ENCODE results near the gene SLC4A9.

SLC4A9 gene

GRCh38 chr5:140362875-140363630, 3.1 kb downstream of the SLC4A9 start:
- peak; percentile 83 for DNase-seq (ENCODE audit: low spot score)

DNA sequence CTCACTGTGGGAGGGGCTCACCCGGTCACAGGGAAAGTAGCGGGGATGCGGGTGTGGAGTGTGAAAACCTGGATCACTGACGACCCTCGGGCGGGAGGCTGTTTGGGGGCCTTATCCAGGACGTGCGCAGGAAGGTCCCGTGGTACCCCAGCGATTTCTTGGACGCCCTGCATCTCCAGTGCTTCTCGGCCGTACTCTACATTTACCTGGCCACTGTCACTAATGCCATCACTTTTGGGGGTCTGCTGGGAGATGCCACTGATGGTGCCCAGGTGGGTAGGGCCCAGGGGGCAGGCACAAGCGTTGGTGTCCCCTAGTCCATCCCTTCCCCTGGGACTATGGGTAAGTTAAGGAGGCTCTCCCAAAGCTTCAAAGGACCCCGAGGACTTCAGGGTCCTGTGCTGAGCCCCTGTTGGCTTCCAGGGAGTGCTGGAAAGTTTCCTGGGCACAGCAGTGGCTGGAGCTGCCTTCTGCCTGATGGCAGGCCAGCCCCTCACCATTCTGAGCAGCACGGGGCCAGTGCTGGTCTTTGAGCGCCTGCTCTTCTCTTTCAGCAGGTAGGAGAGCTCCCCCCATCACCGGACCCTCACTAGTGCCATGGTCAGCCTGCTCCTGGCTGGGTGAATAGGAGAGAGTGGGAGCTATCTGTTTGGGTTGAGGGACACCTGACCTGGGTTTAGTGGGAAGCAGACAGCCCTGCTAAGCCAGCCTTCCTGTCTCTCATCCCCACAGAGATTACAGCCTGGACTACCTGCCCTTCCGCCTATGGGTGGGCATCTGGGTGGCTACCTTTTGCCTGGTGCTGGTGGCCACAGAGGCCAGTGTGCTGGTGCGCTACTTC, 3.9 kb downstream of the SLC4A9 start:
- DNase-seq (ENCODE audit: low spot score) = no peak

DNA sequence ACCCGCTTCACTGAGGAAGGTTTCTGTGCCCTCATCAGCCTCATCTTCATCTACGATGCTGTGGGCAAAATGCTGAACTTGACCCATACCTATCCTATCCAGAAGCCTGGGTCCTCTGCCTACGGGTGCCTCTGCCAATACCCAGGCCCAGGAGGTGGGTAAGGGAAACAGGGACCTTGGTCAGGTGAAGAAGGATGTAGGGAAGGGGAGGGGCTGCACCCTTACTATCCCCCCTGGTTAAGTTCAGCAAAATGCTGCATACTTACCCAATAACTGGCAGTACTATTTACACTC, 4.4 kb downstream of the SLC4A9 start:
- DNase-seq (ENCODE audit: low spot score) = no peak

DNA sequence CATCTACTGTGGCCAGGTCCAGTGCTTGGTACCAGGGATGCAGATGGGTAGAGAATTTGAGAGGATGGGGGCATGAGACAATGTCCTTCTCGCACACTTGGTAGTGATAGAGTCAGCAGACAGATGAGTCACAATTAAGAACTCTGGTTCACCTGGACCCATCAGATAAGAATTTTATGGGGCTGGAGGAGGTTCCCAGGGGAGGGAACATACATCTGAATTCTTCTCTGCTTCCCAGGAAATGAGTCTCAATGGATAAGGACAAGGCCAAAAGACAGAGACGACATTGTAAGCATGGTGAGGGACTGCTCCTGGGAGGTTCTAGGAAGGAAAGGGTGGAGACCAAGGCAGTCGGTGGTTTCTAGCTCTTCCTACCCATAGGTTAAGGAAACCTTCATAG, 5.3 kb downstream of the SLC4A9 start:
- DNase-seq (ENCODE audit: low spot score) = no peak

GRCh38 chr5:140365941-140366340, 5.9 kb downstream of the SLC4A9 start:
- DNase-seq (ENCODE audit: low spot score) = no peak

DNA sequence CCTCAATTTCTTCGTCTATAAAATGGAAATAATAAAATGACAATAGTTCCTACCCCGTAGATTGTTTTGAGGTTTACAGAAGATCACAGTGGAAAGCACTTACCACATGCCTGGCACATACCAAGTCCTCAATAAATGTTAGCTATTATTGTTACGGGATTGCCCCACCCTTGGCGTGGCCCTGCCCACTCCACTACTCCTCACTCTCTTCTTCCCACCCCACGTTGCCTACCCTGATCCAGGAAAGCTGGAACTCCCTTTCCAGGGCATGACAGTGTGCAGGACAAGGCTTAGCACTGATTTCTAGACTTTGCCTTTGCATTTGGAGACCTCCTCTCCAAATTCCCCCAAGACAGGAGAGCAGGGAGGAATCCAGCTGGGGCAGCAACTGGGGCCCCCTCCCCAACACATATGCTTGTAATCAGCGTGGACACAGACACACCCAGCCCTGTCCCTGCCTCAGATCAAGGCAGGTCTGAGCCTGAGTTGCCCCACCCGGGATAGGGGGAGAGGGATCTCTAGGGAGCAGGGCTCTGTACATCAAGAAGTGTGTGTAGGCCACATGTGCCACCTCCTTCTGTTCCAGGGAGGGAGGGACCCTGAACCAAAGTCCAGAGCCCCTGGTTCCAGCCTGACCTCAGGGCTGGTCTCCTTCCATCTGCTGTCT, 6.7 kb downstream of the SLC4A9 start:
- no peak for DNase-seq (ENCODE audit: low spot score)

- no peak for DNase-seq (ENCODE audit: low spot score)
Observed at GRCh38 chr5:140367256-140368013, 7.4 kb downstream of the SLC4A9 start.

DNA sequence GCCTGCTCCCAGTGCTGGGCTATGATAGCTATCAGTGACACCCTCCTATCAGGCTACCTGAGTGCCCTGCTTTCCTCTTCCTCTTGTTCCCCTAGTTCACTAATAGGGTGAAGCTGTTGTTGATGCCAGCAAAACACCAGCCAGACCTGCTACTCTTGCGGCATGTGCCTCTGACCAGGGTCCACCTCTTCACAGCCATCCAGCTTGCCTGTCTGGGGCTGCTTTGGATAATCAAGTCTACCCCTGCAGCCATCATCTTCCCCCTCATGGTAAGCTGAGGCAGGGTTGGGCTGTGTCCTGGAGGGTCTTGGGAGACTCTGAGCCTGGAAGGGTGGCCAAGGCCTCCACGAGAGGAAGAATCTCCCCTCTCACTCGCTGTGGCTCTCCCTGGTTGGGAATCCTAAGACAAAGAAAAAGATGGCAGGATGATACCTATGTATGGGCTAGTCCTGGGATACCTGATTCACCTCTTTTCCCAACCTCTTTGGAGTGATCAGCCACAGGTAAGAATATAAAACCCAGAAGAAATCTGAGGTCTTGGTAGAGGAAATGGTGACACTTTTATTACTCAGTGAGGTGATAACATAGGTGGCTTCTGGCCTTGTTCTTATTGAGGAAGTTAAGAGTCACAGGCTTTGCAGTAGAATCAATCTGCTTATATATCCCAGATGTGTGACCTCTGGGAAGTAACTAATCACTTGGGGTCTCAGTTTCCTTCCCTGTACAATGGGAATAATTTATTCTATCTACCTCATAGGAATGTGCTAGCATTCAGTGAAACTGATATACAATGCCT, 11.6 kb downstream of the SLC4A9 start:
- DNase-seq (ENCODE audit: low spot score) = no peak

GRCh38 chr5:140372971-140373487, 13.0 kb downstream of the SLC4A9 start:
- DNase-seq (ENCODE audit: low spot score) = peak; percentile 69

DNA sequence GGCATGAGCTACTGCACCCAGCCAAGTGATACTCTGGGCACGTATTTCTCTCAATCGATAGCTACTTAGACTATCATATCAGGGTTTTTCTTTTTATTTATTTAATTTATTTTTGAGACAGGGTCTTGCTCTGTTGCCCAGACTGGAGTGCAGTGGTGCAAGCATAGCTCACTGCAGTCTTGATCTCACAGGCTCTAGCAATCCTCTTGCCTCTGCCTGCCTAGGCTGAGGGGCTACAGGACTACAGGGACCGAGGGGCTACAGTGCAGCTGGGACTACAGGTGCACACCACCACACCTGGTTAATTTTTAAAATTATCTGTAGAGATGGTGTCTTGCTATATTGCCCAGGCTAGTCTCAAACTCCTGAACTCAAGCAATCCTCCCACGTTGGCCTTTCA, 21.4 kb downstream of the SLC4A9 start:
- DNase-seq (ENCODE audit: low spot score) = no peak

DNA sequence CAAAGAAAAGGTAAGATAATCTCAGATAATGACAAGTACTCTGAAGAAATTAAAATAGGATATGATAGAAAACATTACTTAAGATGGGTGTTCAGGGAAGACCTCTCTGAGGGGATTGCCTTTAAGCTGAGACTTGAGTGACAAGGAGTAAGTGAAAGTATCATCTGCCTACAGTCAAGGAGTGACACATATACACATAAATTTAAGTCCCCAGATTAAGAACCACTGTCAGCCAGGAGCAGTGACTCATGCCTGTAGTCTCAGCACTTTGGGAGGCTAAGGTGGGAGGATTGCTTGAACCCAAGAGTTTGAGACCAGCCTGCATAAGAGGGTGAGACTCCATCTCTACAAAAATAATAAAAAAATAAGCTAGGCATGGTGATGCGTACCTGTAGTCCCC, 22.0 kb downstream of the SLC4A9 start:
- DNase-seq (ENCODE audit: low spot score) = no peak

DNA sequence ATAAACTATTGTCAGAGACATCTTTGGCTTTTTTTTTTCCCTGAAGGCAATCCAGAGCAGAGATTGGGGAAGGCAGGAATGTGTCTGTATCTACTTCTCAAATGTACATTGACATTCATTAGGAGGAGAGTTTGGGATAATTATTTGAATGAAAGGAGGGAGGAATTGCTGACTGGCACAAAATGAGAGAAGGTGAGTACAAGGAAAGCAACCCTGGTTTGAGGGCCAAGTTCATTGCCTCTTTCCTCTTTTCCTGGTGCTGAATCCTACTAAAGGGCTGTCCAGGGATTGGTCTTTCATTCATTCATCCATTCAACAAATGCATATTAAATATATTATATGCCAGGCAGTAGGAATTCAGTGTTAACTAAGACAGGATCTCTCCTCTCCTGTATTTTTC, 22.9 kb downstream of the SLC4A9 start:
- DNase-seq (ENCODE audit: low spot score) = no peak

- no peak for DNase-seq (ENCODE audit: low spot score)
Observed at GRCh38 chr5:140383300-140383699, 23.3 kb downstream of the SLC4A9 start.

- DNase-seq (ENCODE audit: low spot score) = no peak
Observed at GRCh38 chr5:140388052-140388451, 28.1 kb downstream of the SLC4A9 start.

- DNase-seq (ENCODE audit: low spot score) = no peak
Observed at GRCh38 chr5:140391312-140391711, 31.3 kb downstream of the SLC4A9 start.

- no peak for DNase-seq (ENCODE audit: low spot score)
Observed at GRCh38 chr5:140391732-140392131, 31.7 kb downstream of the SLC4A9 start.

- DNase-seq (ENCODE audit: low spot score) = no peak
Observed at GRCh38 chr5:140393738-140394137, 33.7 kb downstream of the SLC4A9 start.

GRCh38 chr5:140398379-140398811, 38.4 kb downstream of the SLC4A9 start:
- no peak for DNase-seq (ENCODE audit: low spot score)

GRCh38 chr5:140399979-140400729, 40.2 kb downstream of the SLC4A9 start:
- DNase-seq (ENCODE audit: low spot score) = no peak

GRCh38 chr5:140400730-140401361, 40.9 kb downstream of the SLC4A9 start:
- peak; percentile 94 for DNase-seq (ENCODE audit: low spot score)
